Loucy (cell line): ENCODE data around the gene CYP1A1.

Experiments used
- EZH2phosphoT487 ChIP-seq: fragments of 200-600 bp; IDR thresholded peaks from 2 replicates; pipeline ENCODE4 v1.6.1; 2018; ENCODE audit warnings: antibody characterized with exemption, mild to moderate bottlenecking, moderate library complexity, borderline replicate concordance
- TF ChIP-seq, protein P1 (sequence below): fragments of 200-600 bp; sonication (generic); conservative IDR thresholded peaks from 2 replicates; pipeline ENCODE4 v1.5.1; 2014; ENCODE audit warnings: mild to moderate bottlenecking, antibody characterized with exemption, low read length

DNA sequence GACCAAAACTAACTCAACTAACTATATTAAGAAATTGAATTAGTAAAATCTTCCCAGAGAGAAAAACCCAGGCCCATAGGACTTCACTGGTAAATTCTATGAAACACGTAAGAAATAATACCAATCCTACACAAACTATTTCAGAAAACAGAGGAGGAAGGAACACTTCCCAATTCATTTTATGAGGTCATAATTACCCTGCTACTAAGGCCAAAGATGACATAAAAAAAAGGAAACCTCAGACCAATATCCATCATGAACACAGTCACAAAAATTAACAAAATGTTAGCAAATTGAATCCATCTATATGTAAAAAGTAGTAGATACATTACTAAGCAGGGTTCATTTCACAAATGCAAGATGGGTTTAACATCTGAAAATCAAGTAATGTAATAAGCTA lies 33.0 kb downstream of the CYP1A1 start:
- TF ChIP-seq, protein P1, sequence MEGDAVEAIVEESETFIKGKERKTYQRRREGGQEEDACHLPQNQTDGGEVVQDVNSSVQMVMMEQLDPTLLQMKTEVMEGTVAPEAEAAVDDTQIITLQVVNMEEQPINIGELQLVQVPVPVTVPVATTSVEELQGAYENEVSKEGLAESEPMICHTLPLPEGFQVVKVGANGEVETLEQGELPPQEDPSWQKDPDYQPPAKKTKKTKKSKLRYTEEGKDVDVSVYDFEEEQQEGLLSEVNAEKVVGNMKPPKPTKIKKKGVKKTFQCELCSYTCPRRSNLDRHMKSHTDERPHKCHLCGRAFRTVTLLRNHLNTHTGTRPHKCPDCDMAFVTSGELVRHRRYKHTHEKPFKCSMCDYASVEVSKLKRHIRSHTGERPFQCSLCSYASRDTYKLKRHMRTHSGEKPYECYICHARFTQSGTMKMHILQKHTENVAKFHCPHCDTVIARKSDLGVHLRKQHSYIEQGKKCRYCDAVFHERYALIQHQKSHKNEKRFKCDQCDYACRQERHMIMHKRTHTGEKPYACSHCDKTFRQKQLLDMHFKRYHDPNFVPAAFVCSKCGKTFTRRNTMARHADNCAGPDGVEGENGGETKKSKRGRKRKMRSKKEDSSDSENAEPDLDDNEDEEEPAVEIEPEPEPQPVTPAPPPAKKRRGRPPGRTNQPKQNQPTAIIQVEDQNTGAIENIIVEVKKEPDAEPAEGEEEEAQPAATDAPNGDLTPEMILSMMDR, result no peak
- TF ChIP-seq EZH2phosphoT487, result no peak
